NCI-H2107 treated with DMSO at 0.1 percent for 48 hours (cell line): ENCODE results near the gene DLG4.
A peak's percentile ranks its signal among the peaks of the same experiment; 100 is the strongest.
"Not testable (repeated sequence)": the region's sequence is repeated elsewhere in the genome, so short reads cannot be mapped to it uniquely, and the experiment has no call there.

Experiments
- DNase-seq: peaks from one replicate; lab custom pipeline; 2025; ENCODE audit not compliant: unreplicated experiment; lab: John Stamatoyannopoulos, UW

The DLG4 gene

DNA sequence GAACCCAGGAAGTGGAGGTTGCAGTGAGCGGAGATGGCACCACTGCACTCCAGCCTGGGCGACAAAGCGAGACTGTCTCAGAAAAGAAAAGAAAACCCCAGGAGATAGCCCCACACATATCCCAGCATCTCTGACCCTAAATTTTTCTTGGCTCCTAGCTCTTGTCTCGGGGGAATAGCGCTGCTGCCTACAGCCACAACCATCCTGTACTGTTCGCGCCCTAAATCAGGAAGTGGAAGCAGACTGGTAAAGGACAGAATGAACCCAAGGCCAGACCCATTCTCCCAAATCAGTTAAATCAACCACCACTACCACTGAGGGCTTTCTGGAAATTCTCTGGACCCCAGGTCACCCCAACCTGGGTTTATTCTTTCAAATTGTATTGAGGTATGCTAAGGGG is 30.2 kb upstream of the DLG4 start:
- no peak for DNase-seq

DNA sequence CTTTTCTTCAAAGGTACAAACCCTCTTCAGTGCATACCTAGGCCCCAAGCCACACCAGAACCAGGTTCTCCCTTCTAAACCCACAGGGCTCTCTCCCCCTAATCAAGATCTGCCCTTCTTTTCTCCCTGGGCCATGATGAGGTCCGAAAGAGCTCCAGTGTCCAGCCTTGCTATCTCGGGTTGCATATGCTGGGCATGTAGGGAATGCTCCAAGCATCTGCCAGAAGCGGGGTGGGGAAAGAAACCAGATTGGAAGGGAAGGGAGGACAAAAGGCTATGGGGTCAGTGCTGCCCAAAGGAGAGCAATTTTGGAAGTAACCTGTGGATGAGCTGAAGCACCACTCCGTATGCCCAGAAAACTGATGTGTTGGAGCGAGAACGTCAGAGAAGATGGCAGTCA is 29.6 kb upstream of the DLG4 start:
- DNase-seq: no peak

- no peak for DNase-seq
These were observed 29.2 kb upstream of the DLG4 start for GRCh38 chr17:7248796-7249195.

GRCh38 chr17:7246779-7247178 is 27.1 kb upstream of the DLG4 start:
- no peak for DNase-seq

GRCh38 chr17:7243838-7244237 is 24.2 kb upstream of the DLG4 start:
- DNase-seq: not testable (repeated sequence)

- DNase-seq: no peak
These were observed 23.8 kb upstream of the DLG4 start for GRCh38 chr17:7243453-7243729.

- peak; percentile 73 for DNase-seq
These were observed 23.2 kb upstream of the DLG4 start for GRCh38 chr17:7242717-7243452.

DNA sequence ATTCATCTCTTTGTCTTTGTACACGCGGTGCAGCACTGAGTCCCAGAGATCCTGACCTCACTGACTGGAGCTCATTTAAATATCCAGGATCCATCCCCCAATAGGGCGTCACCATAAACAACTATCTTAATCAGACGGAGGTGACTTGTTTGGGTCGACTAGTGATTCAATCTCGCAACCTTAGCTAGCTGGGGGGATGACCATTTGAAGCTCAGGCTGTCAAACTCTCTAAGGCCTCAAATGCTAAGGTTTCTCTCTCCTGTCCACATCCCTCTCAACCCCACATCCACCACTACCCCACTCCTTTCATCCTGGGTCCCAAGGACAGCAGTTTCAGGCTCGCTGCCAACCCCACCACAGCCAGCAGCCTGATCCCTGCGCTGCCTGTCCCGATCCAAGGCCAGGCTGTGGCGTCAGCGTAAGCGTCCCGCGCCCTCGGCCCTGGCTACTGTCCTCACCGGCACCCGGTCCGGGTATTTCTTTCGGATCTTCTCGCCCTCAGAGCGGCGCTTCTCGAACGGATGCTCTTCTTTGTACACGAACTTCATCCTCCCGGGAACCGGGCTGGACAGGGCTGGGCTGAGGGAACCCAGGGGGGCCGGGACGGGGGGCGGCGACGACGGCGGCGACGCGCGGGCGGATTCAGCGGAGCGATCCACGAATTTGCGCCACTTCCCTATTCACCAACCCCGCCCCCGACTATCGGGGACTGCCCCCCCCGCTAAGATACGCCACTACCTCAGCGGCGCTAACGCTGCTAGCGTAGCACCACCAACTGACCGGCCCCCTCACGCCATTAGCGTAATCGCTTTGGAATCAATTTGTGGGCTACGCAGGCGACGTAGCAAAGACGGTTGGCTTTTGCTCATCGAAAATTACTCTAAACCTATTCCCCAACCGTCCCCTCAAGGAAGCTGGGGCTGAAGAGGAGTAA is 22.4 kb upstream of the DLG4 start, which contains the start of gene GABARAP:
Gene GABARAP, minus strand, starts transcription at position 667 of the 934 bp plus-strand sequence. Its CDS starts 119 bp downstream, at position 548.
- DNase-seq: peak; percentile 69

DNA sequence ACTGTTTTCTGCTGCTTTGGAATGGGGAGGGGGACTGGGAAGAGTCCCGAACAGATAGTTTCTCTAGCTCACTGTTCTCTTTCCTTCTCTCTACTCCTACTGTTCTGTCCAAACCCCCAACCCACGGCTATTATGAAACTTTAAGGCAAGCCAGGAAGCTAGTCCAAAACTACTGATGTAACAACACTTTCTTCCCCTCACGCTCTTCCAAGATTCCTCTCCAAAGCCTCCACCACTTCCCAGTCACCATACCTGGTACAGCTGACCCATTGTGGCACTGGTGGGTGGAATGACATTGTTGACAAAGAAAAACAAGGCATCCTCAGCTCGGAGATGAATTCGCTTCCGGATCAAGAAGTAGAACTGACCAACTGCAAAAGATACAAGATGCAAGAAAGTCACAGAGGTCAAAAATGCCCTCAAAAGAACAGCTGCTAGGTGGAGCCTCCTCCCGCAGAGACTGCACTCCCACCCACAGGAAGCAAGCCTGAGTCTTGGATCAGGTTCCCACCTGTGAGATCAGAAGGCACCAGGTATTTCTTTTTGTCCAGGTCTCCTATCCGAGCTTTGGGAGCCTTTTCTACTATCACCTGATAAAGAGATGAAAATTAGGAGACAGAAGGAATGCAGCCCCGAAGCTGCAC is 21.6 kb upstream of the DLG4 start:
- no peak for DNase-seq

DNA sequence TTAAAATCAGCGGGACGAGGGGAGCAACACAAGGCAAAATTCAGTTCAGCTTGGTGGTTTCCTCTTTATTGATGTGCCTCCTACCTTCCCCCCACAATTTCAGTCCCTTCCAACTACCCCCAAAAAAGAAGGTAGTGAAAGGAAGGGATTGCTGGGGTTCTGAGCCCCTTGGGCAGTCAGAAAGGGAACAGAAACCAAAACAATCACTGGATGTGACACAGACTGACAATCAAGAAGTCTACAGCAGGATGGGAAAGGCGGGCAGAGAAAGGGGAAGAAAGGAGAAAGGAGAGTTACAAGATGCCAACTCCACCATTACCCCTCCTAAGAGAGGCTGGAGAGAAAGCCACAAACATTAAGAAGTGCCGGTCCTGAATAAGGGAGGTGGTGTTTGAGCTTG is 20.7 kb upstream of the DLG4 start:
- no peak for DNase-seq

GRCh38 chr17:7239091-7240027 is 19.7 kb upstream of the DLG4 start, which contains the start of gene PHF23:
PHF23 (minus strand) TSS chr17:7239457; CDS start chr17:7239279, 178 bp downstream.
- DNase-seq: peak; percentile 94

DNA sequence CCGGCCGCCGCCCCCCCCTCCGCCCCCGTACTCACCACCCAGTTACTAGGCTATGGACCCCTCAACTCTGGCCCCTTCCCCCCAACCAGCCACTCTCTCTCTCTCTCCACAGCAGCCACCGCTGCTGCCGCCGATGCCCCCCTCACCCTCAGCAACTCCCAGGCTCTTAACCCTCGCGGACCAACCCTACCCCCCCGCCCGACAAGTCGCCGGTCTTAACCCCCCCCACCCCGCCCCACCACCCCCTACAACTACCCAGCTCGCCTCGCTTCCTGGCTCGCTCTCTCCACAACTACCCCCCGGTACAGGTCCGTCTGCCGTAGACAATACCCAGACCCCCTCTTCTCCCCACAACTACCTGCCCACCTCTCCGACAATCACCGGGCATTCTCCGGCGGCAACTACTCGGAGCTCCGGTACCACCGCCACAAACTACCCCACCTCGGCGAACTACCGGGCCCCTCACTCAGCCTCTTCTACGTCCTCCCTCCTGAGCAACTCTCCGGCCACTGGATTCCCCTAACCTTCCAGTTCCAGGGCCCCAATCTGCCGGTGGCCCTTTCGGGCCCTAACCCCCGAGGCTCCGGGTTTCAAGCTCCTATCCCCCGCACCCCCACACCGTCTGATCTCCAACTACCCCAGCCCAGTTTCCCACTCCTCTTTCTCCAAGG is 18.9 kb upstream of the DLG4 start:
- no peak for DNase-seq

- no peak for DNase-seq
These were observed 18.3 kb upstream of the DLG4 start for GRCh38 chr17:7237761-7238419.

DNA sequence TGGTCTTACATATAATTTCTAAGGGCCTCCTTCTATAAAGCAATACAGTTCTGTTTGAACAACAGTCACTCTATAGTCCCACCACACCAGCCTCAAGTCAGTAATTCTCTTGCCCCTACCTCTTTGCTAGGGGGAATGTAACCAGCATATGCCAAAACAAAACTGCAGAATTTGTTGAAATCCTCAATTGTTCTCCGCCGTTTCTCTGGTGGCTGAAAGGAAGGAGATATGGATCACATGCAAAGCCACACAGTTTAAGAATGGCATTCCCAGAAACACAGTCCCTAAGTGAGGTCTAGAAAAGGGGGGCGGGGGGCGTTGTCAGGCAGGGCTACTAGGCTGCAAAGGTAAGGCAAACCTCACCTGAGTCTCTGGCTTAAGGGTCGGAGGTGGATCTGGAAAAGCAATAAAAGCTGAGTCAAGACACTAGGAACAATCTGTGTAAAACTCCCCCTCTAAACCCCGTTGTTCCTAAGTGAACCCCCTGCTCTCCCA is 17.7 kb upstream of the DLG4 start:
- DNase-seq: no peak

- no peak for DNase-seq
These were observed 17.2 kb upstream of the DLG4 start for GRCh38 chr17:7236808-7237207.

GRCh38 chr17:7235693-7236665 is 16.3 kb upstream of the DLG4 start:
- no peak for DNase-seq

GRCh38 chr17:7234083-7234951 is 14.7 kb upstream of the DLG4 start, which contains the start of gene DVL2:
DVL2 (minus strand) TSS chr17:7234517; CDS start chr17:7234262, 255 bp downstream.
- peak; percentile 70 for DNase-seq
